Measurements from ENCODE around the gene UTRN.

DNA sequence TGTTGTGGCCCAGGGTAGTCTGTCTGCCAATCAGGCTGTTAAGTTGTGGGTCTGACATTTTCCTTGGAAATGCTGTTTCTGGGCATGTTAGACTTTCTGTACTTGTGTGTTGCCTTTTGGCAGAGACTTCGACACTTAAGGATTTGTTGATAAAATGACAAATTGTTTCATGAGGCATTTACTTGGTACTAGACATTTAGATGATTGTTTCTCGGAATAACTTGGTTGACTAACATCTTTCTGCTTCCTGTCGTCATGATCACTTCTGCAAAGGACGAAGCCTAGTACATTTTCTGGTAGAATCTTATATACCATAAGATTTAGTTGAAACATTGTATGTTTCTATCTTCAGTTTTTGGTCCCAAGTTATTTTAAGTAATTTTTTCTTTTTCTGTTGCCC, 34.1 kb downstream of the UTRN start:
- TF ChIP-seq EP300 (IDR thresholded peaks at IDR 0.05), result no peak
- no peak for TF ChIP-seq POLR2A (IDR thresholded peaks at IDR 0.05)
- TF ChIP-seq, protein P1, sequence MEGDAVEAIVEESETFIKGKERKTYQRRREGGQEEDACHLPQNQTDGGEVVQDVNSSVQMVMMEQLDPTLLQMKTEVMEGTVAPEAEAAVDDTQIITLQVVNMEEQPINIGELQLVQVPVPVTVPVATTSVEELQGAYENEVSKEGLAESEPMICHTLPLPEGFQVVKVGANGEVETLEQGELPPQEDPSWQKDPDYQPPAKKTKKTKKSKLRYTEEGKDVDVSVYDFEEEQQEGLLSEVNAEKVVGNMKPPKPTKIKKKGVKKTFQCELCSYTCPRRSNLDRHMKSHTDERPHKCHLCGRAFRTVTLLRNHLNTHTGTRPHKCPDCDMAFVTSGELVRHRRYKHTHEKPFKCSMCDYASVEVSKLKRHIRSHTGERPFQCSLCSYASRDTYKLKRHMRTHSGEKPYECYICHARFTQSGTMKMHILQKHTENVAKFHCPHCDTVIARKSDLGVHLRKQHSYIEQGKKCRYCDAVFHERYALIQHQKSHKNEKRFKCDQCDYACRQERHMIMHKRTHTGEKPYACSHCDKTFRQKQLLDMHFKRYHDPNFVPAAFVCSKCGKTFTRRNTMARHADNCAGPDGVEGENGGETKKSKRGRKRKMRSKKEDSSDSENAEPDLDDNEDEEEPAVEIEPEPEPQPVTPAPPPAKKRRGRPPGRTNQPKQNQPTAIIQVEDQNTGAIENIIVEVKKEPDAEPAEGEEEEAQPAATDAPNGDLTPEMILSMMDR (IDR thresholded peaks at IDR 0.05), result no peak
- no peak for TF ChIP-seq POLR2AphosphoS5 (IDR thresholded peaks at IDR 0.05)

Measured in sigmoid colon (tissue), 4 donors.